ENCODE measurements around the gene IMMP2L.

The IMMP2L gene

GRCh38 chr7:111012799-111013675 lies 549.3 kb downstream of the IMMP2L start:
- DNase-seq: no peak

- DNase-seq: no peak
Measured at GRCh38 chr7:111012149-111012548, 550.1 kb downstream of the IMMP2L start.

- no peak for DNase-seq
Measured at GRCh38 chr7:111011520-111011919, 550.8 kb downstream of the IMMP2L start.

GRCh38 chr7:111010798-111011197 lies 551.5 kb downstream of the IMMP2L start:
- no peak for DNase-seq

- no peak for DNase-seq
Measured at GRCh38 chr7:111009526-111010040, 552.7 kb downstream of the IMMP2L start.

- DNase-seq: no peak
Measured at GRCh38 chr7:111006691-111007090, 555.6 kb downstream of the IMMP2L start.

- DNase-seq: no peak
Measured at GRCh38 chr7:111006040-111006439, 556.3 kb downstream of the IMMP2L start.

GRCh38 chr7:111005445-111005844 lies 556.8 kb downstream of the IMMP2L start:
- DNase-seq: no peak

GRCh38 chr7:111004310-111004901 lies 557.9 kb downstream of the IMMP2L start:
- no peak for DNase-seq

- no peak for DNase-seq
Measured at GRCh38 chr7:111003883-111004282, 558.4 kb downstream of the IMMP2L start.

- DNase-seq: no peak
Measured at GRCh38 chr7:110994028-110994967, 568.0 kb downstream of the IMMP2L start.

GRCh38 chr7:110988890-110989501 lies 573.3 kb downstream of the IMMP2L start:
- DNase-seq: no peak

- no peak for DNase-seq
Measured at GRCh38 chr7:110988348-110988747, 573.9 kb downstream of the IMMP2L start.

GRCh38 chr7:110987127-110987693 lies 575.1 kb downstream of the IMMP2L start:
- DNase-seq: no peak

- no peak for DNase-seq
Measured at GRCh38 chr7:110983822-110984456, 578.4 kb downstream of the IMMP2L start.

GRCh38 chr7:110977127-110977737 lies 585.1 kb downstream of the IMMP2L start:
- no peak for DNase-seq

- DNase-seq: no peak
Measured at GRCh38 chr7:110975486-110975885, 586.8 kb downstream of the IMMP2L start.

- DNase-seq: no peak
Measured at GRCh38 chr7:110974441-110974840, 587.9 kb downstream of the IMMP2L start.

- no peak for DNase-seq
Measured at GRCh38 chr7:110973196-110973990, 588.9 kb downstream of the IMMP2L start.

GRCh38 chr7:110964775-110965174 lies 597.5 kb downstream of the IMMP2L start:
- DNase-seq: no peak
